ENCODE data around the gene NDUFS8.
A peak's percentile ranks its signal among the peaks of the same experiment; 100 is the strongest.

Gene NDUFS8

DNA sequence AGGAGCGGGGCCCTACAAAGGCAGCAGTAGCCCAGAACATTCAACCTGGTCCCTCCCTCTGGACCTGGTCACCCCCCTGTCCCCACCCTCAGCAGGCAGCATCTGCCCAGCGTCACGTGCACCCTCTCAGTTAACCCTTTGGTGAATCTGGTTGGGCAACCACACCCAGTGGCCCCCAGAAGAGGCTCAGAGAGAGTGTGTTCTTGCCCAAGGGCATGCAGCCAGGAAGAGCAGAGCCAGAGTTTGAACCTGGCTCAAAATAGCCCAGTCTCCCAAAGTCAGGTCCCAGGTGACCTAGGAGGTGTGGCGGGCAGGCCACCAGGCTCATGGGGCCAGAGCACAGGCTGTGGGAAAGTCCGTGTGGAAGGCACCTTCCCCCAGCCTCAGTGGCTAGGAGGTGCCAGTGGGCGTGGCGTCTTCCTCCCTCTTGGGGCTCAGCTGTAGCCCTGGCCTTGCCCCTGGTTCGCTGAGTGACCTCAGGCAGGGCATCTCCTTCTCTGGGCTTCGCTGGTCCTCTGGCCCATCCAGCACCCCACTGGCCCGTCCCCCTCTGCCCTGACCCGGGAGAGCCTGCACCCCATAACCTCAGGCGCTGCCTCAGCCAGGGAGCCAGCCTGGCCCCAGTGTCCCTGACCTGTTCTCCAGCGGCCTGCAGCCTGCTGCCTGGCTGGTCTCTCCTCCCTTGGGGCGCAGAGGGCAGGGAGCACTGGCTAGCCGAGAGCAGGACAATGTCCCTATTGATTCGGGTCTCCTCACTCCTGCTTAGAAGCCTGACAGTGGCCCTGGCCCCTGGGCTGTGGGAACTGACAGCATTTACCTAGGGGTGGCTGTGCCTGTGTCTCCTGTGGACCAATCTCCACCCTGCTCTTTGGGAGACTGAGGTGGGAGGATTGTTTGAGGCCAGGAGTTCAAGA is 13.3 kb upstream of the NDUFS8 start:
- TF ChIP-seq, protein P1, sequence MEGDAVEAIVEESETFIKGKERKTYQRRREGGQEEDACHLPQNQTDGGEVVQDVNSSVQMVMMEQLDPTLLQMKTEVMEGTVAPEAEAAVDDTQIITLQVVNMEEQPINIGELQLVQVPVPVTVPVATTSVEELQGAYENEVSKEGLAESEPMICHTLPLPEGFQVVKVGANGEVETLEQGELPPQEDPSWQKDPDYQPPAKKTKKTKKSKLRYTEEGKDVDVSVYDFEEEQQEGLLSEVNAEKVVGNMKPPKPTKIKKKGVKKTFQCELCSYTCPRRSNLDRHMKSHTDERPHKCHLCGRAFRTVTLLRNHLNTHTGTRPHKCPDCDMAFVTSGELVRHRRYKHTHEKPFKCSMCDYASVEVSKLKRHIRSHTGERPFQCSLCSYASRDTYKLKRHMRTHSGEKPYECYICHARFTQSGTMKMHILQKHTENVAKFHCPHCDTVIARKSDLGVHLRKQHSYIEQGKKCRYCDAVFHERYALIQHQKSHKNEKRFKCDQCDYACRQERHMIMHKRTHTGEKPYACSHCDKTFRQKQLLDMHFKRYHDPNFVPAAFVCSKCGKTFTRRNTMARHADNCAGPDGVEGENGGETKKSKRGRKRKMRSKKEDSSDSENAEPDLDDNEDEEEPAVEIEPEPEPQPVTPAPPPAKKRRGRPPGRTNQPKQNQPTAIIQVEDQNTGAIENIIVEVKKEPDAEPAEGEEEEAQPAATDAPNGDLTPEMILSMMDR (conservative IDR thresholded peaks at IDR 0.05; ENCODE audit: low read depth, low read length), result no peak
- DNase-seq (ENCODE audit: low read depth), result no peak
- H3K4me3 ChIP-seq (ENCODE audit: low read length), result no peak overlapping the region

DNA sequence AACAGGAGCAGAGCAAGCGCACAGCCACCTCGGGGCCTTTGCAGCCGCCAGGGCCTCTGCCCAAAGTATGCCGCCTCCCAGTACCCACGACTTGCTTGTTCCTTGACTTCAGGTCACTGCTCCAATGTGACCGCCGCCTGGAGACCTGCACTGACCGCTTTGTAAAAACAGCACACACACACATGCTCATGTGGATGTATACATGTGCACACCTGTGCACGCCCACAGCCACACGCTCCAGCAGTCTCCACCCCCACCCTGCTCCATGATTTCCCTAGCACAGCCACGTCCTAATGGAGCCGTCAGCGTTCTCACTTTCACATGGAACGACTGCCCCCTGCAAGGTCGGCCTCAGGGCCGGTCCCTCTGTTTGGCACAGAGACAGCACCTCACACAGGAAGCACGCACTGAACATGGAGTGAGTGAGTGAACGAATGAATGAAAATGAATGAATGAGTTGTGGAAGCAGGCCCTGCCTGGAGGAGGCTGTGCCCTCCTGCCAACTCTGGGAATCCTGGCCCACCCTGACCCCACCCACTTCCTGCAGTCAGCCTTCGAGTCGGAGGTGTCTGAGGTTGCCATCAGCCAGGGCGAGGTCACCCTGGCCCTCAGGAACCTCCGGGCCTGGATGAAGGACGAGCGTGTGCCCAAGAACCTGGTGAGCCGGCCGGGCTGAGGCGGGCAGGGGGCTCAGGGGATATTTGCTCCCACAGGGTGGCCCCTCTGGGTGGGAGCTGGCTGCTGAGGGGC is 12.3 kb upstream of the NDUFS8 start:
- no peak overlapping the region for H3K4me3 ChIP-seq (ENCODE audit: low read length)
- DNase-seq (ENCODE audit: low read depth), result no peak
- TF ChIP-seq, protein P1 (conservative IDR thresholded peaks at IDR 0.05; ENCODE audit: low read depth, low read length), result no peak

DNA sequence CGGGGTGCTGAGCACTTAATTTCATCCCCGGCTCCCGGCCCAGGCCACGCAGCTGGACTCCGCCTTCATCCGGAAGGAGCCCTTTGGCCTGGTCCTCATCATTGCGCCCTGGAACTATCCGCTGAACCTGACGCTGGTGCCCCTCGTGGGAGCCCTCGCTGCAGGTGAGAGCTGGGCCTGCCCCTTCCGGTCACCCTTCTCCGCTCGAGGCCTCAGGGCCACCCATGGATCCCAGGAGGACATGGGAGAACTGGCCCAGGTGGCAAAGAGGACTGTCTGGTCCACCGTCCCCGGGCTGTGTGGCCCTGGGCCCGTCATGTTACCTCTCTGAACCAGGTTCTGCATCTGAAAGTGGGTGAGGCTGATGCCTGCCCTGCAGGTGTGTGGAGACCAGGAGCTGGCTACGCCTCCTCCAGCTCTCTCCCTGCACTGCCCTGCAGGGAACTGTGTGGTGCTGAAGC is 11.7 kb upstream of the NDUFS8 start:
- H3K4me3 ChIP-seq (ENCODE audit: low read length), result no peak overlapping the region

DNA sequence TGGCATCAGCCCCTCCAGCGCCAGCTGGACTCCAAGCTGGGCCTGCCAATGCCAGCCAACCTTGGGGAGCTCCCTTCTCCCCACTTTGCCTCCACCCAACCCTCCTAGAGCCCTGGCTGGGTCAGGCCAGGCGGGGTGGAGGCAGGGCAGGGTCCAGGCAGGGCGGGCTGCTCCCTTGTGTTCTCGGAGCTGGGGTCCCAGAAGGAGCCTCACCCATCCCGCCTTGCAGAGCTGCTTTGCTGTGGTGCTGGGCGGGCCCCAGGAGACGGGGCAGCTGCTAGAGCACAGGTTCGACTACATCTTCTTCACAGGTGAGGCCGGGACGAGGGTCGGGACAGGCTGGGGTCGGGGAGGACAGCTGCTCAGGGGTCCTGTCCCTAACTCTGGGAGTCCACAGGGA is 11.0 kb upstream of the NDUFS8 start:
- DNase-seq (ENCODE audit: low read depth), result no peak
- TF ChIP-seq, protein P1 (conservative IDR thresholded peaks at IDR 0.05; ENCODE audit: low read depth, low read length), result no peak
- H3K4me3 ChIP-seq (ENCODE audit: low read length), result no peak overlapping the region

More for the DNA sequence above, 11.7 kb upstream of the NDUFS8 start:
- TF ChIP-seq, protein P1 (conservative IDR thresholded peaks at IDR 0.05; ENCODE audit: low read depth, low read length), result no peak
- DNase-seq (ENCODE audit: low read depth), result no peak

DNA sequence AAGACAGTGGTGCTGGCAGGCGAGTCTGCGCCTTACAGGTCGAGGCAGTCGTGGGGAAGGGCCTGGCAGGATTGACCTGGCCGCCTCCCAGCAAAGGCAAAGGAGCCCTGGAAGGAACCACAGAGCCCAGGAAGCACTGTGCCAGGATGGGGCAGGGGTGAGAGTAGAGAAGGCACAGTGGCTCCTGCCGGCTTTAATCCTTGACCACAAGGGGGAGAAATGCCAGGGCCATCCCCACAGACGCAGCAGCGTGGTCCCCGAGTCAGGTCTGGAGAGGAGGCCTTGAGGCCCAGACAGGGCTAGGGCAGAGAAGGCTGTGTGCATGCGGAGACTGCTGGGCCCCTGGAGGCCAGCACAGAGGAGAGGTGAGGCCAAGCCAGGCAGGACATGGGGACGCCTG is 9.9 kb upstream of the NDUFS8 start:
- DNase-seq (ENCODE audit: low read depth), result no peak
- H3K4me3 ChIP-seq (ENCODE audit: low read length), result no peak overlapping the region
- TF ChIP-seq, protein P1 (conservative IDR thresholded peaks at IDR 0.05; ENCODE audit: low read depth, low read length), result peak; percentile 62

DNA sequence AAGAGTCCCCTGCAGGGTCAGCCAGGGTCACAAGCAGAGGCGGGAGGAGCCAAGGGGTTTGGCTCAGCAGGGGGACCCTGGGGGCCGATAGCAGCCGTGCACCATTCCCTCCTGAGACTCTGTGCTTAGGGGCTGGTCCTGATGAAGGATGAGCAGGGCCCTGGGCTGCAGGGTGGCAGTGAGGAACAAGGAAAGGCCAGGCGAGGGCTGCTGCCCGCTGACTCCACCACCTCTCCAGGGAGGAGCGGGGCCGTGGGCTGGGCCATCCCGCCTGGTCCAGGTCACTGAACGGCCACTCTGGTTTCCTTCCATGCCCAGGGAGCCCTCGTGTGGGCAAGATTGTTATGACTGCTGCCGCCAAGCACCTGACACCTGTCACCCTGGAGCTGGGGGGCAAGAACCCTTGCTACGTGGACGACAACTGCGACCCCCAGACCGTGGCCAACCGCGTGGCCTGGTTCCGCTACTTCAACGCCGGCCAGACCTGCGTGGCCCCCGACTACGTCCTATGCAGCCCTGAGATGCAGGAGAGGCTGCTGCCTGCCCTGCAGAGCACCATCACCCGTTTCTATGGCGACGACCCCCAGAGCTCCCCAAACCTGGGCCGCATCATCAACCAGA is 9.2 kb upstream of the NDUFS8 start:
- DNase-seq (ENCODE audit: low read depth), result no peak
- TF ChIP-seq, protein P1 (conservative IDR thresholded peaks at IDR 0.05; ENCODE audit: low read depth, low read length), result peak; percentile 60
- no peak overlapping the region for H3K4me3 ChIP-seq (ENCODE audit: low read length)

Measured in retinal pigment epithelial cell (primary cell).